SHP77 treated with DMSO at 0.1 percent for 48 hours (cell line): ENCODE data around the gene KRI1.

Experiments used
- DNase-seq: peaks from one replicate; lab custom pipeline; 2025; lab: John Stamatoyannopoulos, UW

The KRI1 gene

DNA sequence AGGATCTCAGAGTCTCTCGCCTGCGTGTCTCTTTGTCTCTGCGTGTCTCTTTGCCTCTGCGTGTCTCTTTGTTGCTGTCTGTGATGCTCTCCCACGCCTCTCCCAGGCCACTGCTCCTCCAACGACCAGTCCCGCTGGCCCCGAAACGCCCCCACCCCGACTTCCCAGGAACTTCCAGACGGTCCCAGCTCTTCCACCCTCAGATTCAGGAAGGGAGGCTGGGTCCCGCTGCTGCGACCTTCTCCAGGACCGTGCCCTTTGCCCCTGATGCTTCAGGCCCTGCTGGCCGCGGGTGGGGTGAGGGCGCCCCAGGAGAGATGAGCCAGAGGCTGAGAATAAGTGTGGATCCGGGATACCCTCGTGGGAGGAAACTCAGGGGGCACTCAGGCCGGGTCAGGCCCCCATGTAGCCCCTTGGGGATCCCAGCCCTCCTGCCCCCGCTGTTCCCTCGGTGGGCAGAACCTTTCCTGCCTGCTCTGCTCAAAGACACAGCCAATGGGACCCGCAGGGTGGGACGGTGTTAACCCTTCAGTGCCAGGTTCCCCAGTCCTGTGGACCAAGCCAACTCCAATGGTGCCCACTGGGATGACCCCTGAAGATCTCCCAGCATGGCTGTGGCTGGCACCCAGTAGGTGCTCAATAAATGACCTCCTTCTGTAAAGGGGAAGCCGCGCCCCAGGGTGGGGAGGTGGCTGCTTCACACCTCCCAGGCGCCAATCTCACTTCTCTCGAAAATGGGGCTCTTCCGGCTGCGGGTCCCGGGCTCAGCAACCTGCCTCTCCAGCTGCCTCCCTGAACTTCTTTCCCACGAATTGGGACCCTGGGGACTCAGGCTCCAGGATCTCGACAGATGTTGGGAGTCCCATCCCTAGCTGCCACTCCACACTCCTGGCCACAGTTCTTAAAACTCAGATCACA lies 47.1 kb downstream of the KRI1 start:
- DNase-seq = no peak

DNA sequence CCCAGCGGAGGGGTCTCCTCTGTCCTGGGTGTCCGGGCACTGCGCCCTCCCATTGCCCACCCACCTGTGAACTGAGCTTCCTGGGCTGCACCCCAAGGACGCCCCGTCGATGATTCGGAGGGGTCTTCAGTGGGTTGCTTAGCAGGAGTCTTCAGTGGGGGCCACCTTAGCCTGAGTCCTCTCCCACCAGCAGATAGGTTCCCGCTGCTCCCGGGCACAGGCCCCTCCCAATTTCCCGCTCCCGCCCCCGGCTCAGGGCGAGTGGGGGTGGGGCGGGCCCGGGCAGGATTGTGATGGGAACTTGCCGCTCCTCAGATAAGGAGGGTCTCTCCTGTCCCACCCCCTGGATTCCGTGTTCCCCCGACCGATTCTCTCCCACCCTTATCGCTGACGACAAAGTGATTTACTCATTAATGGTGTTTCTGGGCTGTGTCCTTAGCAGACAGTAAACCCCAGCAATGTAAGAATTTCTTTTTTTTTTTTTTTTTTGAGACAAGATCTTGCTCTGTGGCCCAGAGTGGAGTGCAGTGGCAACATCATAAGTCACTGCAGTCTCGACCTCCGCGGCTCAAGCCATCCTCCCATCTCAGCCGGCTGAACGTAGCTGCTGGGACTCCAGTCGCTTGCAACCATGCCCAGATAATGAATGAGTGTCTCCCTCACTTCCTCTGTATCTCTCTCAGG lies 47.9 kb downstream of the KRI1 start:
- no peak for DNase-seq

DNA sequence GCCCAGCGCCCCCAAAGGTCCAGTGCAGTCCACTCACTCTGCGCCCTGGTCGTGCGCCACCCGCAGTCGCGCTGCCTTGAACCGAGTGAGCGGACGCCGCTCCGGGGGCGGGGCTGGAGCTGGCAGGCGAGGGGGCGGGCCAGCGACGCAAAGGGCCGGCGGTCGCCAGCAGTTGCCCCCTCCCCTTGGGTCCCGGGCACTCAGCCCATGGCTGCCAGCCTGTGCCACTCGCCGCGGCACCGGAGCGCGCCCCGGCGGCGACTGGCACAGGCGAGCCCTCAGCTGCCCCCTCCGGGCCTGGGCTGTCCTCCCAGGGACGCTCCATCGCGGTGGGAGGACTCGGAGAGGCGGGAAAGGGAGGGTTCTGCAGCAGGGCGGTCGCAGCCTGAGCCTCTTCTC lies 48.5 kb downstream of the KRI1 start, which contains the start of gene S1PR5:
Gene S1PR5, minus strand, starts transcription at position 87 of the 399 bp plus-strand sequence. CDS start 2,436 bp downstream, outside the sequence.
- DNase-seq = no peak

DNA sequence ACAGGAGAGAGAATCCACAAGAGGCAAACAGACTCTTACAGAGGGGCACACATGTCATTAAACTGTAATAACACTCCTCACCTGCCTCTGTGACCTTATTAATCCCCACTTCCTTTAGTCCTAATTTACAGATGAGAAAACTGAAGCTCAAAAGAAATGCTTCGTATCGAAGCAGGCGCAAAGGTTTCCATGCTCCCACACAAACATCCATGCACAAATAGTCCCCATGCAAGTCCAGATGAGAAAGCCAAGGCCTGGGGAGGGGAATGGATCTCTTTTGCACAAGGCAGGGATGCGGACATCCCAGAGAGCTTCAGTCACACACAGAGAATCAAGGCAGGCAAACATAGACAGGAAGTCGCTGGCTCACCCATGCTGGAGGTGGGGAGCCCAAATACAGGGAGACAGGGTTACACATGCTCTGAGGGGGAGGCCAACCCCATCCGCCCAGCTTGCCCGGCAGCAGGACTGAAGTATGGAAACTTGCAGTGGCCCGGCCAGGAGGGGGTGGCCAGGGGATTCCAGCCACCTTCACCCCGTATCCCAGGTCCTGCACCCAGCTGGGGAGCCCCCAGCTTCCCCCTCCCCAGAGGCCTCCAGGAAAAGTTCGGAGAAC lies 49.0 kb downstream of the KRI1 start:
- no peak for DNase-seq

DNA sequence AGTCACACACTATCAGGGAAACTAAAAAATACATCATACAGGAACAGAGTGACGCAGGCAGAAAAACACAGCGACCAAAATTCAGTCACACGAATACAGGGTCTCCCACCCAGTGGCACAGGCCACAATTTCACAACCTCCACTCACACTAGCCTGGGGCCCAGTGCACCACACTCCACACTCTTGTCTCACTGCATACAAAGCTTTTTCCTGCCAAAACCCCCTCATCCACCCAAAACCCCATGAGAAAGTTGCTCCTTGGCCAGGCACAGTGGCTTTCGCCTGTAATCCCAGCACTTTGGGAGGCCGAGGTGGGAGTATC lies 49.8 kb downstream of the KRI1 start:
- no peak for DNase-seq

DNA sequence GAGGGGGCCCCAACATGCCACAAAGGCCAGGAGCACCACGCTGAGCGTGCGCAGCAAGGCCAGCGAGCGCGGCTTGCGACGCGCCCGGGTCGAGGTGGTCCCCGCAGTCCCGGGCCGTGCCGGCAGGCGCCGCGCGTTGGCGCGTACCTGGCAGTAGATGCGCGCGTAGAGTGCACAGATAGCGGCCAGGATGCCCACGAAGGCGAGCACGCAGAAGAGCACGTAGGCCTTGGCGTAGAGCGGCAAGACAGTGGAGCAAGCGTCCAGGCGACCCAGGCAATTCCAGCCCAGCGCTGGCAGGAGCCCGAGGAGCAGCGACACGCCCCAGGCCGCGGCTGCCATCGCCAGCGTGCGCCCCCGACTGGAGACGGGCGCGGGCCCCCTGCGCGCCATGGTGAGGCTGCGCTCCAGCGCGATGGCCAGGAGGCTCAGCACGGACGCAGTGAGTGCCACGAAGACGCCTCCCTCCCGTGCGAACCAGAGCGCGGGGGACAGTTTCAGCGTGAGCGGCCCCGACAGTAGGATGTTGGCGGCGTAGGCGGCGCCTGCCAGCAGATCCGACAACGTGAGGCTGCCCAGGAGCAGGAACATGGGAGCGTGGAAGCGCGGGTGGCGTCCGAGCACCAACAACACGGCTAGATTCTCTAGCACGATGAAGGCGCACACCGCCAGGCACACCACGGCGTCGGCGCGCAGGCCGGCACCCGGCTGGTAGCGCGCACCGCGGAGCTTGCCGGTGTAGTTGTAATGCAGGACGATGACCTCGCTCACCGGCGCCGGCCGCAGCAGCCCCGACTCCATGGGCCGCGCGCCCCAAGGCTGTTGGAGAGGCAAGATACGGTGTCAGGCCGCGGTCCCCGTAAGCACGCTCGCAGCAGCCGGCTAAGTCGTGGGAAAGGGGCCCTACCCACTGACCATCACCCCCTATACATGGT lies 51.3 kb downstream of the KRI1 start:
- DNase-seq = no peak

DNA sequence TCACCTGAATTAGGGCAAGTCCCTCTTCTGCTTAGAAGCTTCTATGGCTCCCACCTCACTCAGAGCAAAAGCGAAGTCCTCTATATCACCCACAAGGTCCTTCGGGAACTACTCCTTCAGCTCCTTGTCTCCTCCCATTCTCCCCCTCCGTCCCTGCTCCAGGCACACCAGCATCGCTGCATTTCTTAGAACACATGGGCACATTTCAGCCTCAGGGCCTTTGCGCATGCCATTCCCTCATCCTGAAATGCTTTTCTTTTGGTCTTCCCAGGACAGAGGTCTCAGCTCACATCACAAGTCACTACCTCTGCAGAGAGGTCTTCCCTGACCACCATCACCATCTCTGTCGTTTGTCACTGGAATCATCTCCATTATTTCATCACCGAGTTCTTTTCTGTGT lies 52.6 kb downstream of the KRI1 start:
- DNase-seq = no peak

DNA sequence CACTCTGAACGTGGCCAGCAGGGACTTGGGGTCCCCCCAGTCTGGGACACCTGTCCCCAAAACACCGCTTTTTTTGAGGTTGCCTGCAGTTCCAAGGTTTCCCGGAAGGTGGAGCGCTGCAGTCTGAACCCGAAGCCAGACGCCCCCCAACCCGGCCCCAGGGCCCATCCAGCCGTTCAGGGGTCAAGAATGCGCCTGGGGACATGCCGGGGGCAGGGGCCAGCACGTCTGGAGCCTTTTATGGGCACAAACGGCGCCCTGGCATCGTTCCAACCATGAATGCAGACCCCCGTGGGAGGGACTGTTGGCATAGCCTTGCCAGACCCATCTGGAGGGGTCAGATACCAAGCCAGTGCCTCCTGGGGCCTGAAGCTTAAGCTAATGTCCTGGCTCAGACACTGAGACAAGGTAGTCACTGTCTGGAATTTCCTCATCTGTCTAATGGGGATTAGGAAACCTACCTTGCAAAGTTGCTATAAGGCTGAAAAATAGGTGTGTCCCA lies 55.5 kb downstream of the KRI1 start:
- DNase-seq = no peak

DNA sequence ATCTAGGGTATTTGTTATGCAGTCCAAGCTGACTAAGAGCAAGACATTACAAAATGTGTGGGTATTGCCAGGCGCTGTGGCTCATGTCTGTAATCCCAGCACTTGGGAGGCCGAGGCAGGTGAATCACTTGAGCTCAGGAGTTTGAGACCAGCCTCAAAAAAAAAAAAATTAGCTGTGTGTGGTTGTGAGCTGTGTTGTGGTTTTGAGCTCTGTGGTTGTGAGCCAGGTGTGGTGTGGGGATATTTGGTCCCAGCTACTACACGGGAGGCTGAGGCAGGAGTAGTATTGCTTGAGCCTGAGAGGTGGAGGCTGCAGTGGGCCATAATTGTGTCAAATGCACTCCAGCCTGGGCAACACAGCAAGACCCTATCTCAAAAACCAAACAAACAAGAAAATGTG lies 57.1 kb downstream of the KRI1 start:
- no peak for DNase-seq

DNA sequence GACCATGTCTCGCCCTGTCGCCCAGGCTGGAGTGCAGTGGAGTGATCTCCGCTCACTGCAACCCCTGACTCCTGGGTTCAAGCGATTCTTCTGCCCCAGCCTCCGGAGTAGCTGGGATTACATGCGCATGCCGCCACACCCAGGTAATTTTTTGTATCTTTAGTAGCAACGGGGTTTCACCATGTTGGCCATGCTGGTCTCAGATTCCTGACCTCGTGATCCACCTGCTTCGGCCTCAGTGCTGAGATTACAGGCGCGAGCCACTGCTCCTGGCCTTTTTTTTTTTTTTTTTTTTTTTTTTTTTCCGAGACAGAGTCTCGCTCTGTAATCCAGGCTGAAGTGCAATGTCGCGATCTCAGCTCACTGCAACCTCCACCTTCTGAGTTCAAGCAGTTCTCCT lies 57.8 kb downstream of the KRI1 start:
- DNase-seq = no peak

DNA sequence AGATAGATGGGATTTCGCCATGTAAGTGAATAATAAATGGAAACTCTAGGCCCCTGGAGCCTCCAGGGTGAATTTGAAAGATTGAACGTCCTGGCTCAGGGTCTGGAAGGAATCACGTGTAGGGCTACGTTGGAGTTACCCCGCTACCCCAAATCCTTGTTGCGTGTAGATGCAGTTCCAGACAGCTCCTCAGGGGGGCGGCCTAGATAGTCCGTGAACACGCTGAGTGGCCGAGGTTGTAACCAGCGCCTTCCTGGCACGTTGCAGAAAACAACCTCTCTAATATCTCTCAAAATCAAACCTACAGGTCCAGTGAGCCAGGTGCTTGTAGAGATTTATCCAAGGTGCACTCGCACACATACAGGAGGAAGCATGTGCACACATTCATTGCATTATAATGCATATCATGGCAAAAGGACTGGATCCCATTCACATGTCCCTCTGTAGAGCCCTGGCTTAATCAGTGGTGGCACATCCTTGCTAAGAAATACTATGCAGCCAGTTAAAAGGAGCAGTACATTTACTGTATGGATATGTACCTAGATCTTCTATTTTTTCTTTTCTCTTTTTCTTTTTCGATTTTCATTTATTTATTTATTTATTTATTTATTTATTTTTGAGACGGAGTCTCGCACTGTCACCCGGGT lies 60.1 kb downstream of the KRI1 start:
- peak; percentile 40 for DNase-seq
